CD4-positive, alpha-beta T cell (primary cell): ENCODE results near the gene MRM3. TPM values are rescaled to one million over a fixed set of nuclear protein-coding genes. Genes with fewer than 3 reads are reported as not detected.

Experiments used
- ATAC-seq: fragments of 200-7000 bp; cut with Tn5 transposase; one replicate; pipeline ENCODE4 v1.10.0; 2022; ENCODE audit warnings: mild to moderate bottlenecking; ENCODE audit not compliant: poor library complexity
- CTCF ChIA-PET: fragments of 350-600 bp; sonication (Branson Sonifier 250); formaldehyde crosslinking; loops from one replicate; lab custom pipeline; 2021; ENCODE audit warnings: antibody characterized with exemption, inconsistent platforms; lab: Charles Lee
- POLR2A ChIA-PET: fragments of 350-600 bp; sonication (Branson Sonifier 250); formaldehyde crosslinking; loops from one replicate; lab custom pipeline; 2021; ENCODE audit warnings: antibody characterized with exemption, inconsistent platforms; lab: Charles Lee
- DNase-seq, 14 experiments: peaks; one replicate each; pipeline ENCODE4 v3.0.0-alpha.2; 2013 to 2020; ENCODE audit warnings: mixed read lengths in 2 of 14
- H3K27ac ChIP-seq, 2 donors: one replicate each; pipeline versions ENCODE4 v1.5.1 to v1.7.0; 2013; ENCODE audit warnings: low read length in 2 of 2, low read depth in 1 of 2, mild to moderate bottlenecking in 1 of 2
- H3K27me3 ChIP-seq, 2 experiments: 1 replicate in 1 of 2; 2 replicates in 1 of 2; pipeline versions ENCODE4 v1.6.1 to v1.7.0; 2013; ENCODE audit warnings: low read length in 2 of 2, control low read depth in 1 of 2, mild to moderate bottlenecking in 1 of 2, moderate library complexity in 1 of 2; ENCODE audit not compliant: insufficient read depth in 2 of 2, control insufficient read depth in 1 of 2
- H3K36me3 ChIP-seq: one replicate; pipeline ENCODE4 v1.6.1; 2013; ENCODE audit warnings: low read length, control low read depth; ENCODE audit not compliant: insufficient read depth
- H3K4me1 ChIP-seq: one replicate; pipeline ENCODE4 v1.6.1; 2013; ENCODE audit warnings: low read length, control low read depth; ENCODE audit not compliant: insufficient read depth
- H3K4me3 ChIP-seq: one replicate; pipeline ENCODE4 v1.5.1; 2013; ENCODE audit warnings: mild to moderate bottlenecking, low read length, moderate library complexity
- H3K9me3 ChIP-seq, 2 experiments: 1 replicate in 1 of 2; 2 replicates in 1 of 2; pipeline versions ENCODE4 v1.6.1 to v1.7.0; 2013; ENCODE audit warnings: low read length in 2 of 2, mild to moderate bottlenecking in 2 of 2, control low read depth in 1 of 2, moderate library complexity in 1 of 2; ENCODE audit not compliant: control insufficient read depth in 1 of 2, insufficient read depth in 1 of 2
- H3K27ac Mint-ChIP-seq: one replicate; pipeline ENCODE4 v1.8.0; 2020; ENCODE audit warnings: mixed read lengths
- H3K27me3 Mint-ChIP-seq: one replicate; pipeline ENCODE4 v1.8.0; 2021; ENCODE audit warnings: mixed read lengths
- H3K36me3 Mint-ChIP-seq: one replicate; pipeline ENCODE4 v1.8.0; 2021; ENCODE audit warnings: low read depth, mixed read lengths
- H3K4me1 Mint-ChIP-seq: one replicate; pipeline ENCODE4 v1.8.0; 2021; ENCODE audit warnings: low read depth, mixed read lengths
- H3K4me3 Mint-ChIP-seq: one replicate; pipeline ENCODE4 v1.8.0; 2020; ENCODE audit warnings: mild to moderate bottlenecking, mixed read lengths
- H3K9me3 Mint-ChIP-seq: one replicate; pipeline ENCODE4 v1.8.0; 2020; ENCODE audit warnings: mixed read lengths
- CTCF ChIP-seq: fragments of 200-600 bp; IDR thresholded peaks from one replicate; pipeline ENCODE4 v1.8.0; 2022; ENCODE audit warnings: antibody characterized with exemption, mild to moderate bottlenecking
- intact Hi-C, 2 experiments: fragments of 100-400 bp; cut with DNase I in 1 of 2; cut with micrococcal nuclease in 1 of 2; formaldehyde crosslinking; loops; one replicate each; pipeline versions ENCODE4 v1.15.1 to v1.9.0; 2023 to 2025; cut with DNase I, micrococcal nuclease
- polyA plus RNA-seq, 2 donors: library from polyadenylated mRNA; unstranded; fragments of 120-200 nt; gene quantifications; one replicate each; pipeline ENCODE4 v1.2.1, GENCODE V29; 2013
- total RNA-seq, 174 experiments: library from RNA in 2 of 174; stranded (reverse) in 2 of 174; gene quantifications; one replicate each; pipeline ENCODE4 v1.2.3 and lab custom pipeline; 2021 to 2026

The MRM3 gene, protein sequence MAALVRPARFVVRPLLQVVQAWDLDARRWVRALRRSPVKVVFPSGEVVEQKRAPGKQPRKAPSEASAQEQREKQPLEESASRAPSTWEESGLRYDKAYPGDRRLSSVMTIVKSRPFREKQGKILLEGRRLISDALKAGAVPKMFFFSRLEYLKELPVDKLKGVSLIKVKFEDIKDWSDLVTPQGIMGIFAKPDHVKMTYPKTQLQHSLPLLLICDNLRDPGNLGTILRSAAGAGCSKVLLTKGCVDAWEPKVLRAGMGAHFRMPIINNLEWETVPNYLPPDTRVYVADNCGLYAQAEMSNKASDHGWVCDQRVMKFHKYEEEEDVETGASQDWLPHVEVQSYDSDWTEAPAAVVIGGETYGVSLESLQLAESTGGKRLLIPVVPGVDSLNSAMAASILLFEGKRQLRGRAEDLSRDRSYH
- total RNA-seq (10 to 100 TPM; 40.8 to 44.1 TPM), total RNA-seq (lab: John Stamatoyannopoulos, UW) (14.7 to 54.9 (median 28.0) reads per million in 172 experiments)
- 10.6 TPM for polyA plus RNA-seq (2013, experiment 1 of 2)
- polyA plus RNA-seq (2013, experiment 2 of 2), result 11.4 TPM

DNA sequence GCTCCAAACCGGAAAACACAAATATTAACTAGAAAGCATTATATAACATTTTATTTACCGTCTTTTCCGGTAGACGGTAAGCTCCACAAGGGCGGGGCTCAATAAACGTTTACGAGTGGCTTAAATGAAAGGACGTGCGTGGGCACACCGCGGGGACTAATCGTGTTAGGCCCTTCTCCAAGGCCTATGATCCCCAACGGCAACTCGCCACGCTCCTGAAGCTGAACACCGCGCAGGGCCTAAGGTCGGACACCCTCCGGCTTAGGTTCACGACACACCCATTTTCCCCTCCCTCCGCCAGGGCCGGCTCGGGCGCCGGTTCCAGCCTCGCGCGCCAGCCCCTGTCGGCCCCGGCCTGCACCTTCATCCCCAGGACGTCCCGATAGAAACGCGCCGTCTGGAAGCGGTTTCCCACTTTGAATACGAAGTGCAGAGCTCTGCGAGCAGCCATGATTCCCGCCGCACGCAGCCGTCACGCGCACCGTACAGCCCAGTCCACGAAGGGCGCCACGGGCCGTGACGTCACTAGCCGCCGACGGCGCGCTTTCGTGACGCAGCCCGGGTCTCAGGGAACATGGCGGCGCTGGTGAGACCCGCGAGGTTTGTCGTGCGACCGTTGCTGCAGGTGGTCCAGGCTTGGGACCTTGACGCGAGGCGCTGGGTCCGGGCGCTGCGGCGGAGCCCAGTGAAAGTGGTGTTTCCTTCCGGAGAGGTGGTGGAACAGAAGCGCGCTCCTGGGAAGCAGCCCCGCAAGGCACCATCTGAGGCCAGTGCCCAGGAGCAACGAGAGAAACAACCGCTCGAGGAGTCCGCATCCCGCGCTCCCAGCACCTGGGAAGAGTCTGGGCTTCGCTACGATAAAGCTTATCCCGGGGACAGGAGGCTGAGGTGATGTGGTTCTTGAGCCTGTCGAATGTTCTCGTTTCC is at the start of gene MRM3, which contains the start of gene GLOD4:
Gene MRM3 (plus strand): TSS at position 549 of the 927 bp plus-strand sequence. CDS start 26 bp downstream, at position 575.
Gene GLOD4 (minus strand): TSS at position 476 of the 927 bp plus-strand sequence. CDS start 25 bp downstream, at position 451.
- H3K27ac Mint-ChIP-seq, result peak within 1 kb of the TSS; percentile 99
- H3K4me1 Mint-ChIP-seq, result peaks cover 40% of the 10 kb centered on the region
- H3K9me3 ChIP-seq, result no peaks in the 10 kb centered on the region
- H3K4me1 ChIP-seq, result peaks cover 27% of the 10 kb centered on the region
- no peak for TF ChIP-seq CTCF
- H3K9me3 Mint-ChIP-seq, result no peaks in the 10 kb centered on the region
- peak within 1 kb of the TSS; percentile 100 for H3K4me3 Mint-ChIP-seq
- peak within 1 kb of the TSS; percentile 71 for H3K4me3 ChIP-seq
- ChIA-PET CTCF (interaction anchor here (2.1 to 2.8 kb wide), 4 partner anchors 13 to 214 kb away, joined by 9 to 17 read pairs (median 11); partner anchors contain the start of genes GEMIN4 and TIMM22), POLR2A (interaction anchor here (0.6 to 3.2 kb wide), 17 partner anchors 9 to 372 kb away, joined by 3 to 49 read pairs (median 4); partner anchors contain the start of genes GEMIN4, TIMM22 and VPS53)
- H3K36me3 ChIP-seq, result peaks cover 19% of the 10 kb centered on the region
- ATAC-seq (peak; percentile 91), DNase-seq (peak; percentile 86 to 98 (median 94))
- peaks cover 56% of the 10 kb centered on the region for H3K36me3 Mint-ChIP-seq
- H3K27me3 Mint-ChIP-seq, result no peaks in the 10 kb centered on the region
- intact Hi-C loops, result loop anchor here (1.0 to 2.0 kb wide), 4 partner anchors 30 to 214 kb away; partner anchors contain the start of genes GEMIN4 (in 2 of the 2), NXN (in 1 of the 2) and VPS53 (in 1 of the 2)
- H3K27ac ChIP-seq, result peak within 1 kb of the TSS; percentile 93 to 94
- no peaks in the 10 kb centered on the region for H3K27me3 ChIP-seq

DNA sequence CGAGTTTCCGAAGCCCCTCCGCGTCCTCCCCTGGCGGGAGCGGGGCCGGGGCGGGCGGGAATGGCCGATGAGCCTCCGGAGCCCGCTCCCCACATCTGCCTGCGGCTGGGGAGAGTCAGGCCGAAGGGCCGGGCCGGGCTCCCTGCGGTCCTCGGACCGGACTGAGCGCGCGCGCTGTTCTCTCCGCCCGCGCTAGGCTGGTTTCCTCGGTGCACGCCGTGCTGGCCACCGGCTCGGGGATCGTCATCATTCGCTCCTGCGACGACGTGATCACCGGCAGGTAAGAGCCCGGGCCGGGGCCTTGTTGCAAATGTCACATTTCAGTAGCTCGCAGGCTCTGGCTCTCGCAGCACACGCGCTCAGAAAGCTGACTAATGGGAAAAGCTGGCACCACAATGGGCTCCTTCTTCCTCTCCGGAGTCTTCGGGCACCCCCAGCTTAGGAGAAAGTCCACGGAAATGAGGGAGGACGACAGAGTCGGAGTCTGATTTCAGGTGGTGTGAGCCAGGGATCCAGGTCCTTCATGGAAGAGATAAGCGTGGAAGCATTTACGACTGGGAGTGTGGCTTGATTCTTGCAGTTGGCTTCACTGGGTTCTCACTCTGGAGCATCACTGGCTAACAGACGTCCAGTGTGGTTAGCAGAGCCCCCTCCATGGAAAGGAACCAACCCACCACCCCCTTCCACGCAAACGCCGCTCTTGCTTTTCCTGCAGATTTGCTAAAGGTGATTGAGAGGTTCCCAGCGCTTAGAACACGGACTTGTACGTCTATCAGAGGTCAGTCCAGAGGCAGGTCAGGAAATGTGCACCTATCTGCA is 49.0 kb upstream of the MRM3 start:
- Mint-ChIP-seq H3K9me3 (no peaks in the 10 kb centered on the region), H3K4me1 (peaks cover 7% of the 10 kb centered on the region), H3K27ac (no peak overlapping the region), H3K4me3 (peak overlapping the region; percentile 87), H3K36me3 (no peaks in the 10 kb centered on the region), H3K27me3 (peaks cover 24% of the 10 kb centered on the region)
- intact Hi-C loops, result loop anchor here in 1 of 2 experiments (2.0 kb wide), 1 partner anchor 18 kb away; no protein-coding TSS in a partner anchor
- DNase-seq (peak in 7 of 14 experiments; percentile 1 to 49 (median 33)), ATAC-seq (peak; percentile 47)
- no peak for TF ChIP-seq CTCF
- H3K27me3 ChIP-seq, result peaks cover 8 to 13% of the 10 kb centered on the region in 2 experiments
- ChIA-PET POLR2A (interaction anchor here (1.1 to 1.3 kb wide), 2 partner anchors 19 to 49 kb away, joined by 3 to 4 read pairs; partner anchors contain the start of genes GLOD4 and MRM3), CTCF (no interaction called here)
- no peaks in the 10 kb centered on the region for H3K9me3 ChIP-seq
- H3K27ac ChIP-seq, result no peak overlapping the region
- peaks cover 14% of the 10 kb centered on the region for H3K4me1 ChIP-seq
- no peaks in the 10 kb centered on the region for H3K36me3 ChIP-seq
- peak overlapping the region; percentile 38 for H3K4me3 ChIP-seq
